ENCODE measurements around the gene TLCD3A.
"Not testable (repeated sequence)": the region's sequence is repeated elsewhere in the genome, so short reads cannot be mapped to it uniquely, and the experiment has no call there.

TLCD3A gene

DNA sequence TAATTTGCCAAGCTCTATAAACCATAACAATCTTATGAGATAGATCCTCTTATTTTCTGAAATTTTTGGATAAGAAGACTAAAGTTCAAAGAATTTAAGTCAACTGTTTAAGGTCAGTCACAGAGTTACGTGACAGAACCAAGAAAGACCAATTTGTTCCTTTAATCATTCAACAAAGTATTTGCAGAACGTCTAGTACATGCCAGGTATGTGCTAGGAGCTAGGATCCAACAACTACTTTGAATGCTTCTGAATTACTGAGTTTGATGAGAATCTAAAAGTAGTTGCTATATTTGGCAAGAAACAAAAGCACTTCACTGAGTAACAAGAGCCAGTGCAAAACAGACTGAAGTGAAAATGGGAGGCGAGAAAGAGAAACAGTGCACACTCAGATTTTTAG is 34.7 kb downstream of the TLCD3A start:
- H3K27ac ChIP-seq (ENCODE audit: low read length), result no peak overlapping the region
- no peak for DNase-seq (ENCODE audit: low read depth, low spot score)
- H3K4me3 ChIP-seq (ENCODE audit: low read length), result no peak overlapping the region
- peaks cover 16% of the 10 kb centered on the region for H3K36me3 ChIP-seq (ENCODE audit: control insufficient read depth, insufficient read depth, low read length)
- H3K9me3 ChIP-seq (ENCODE audit: control insufficient read depth, insufficient read depth, low read length), result no peaks in the 10 kb centered on the region
- WGBS (ENCODE audit: insufficient coverage, insufficient read length), result no CpG with 5 or more reads among the region's 3 CpGs
- H3K27me3 ChIP-seq (ENCODE audit: control insufficient read depth, insufficient read depth, low read length), result no peaks in the 10 kb centered on the region
- H3K4me1 ChIP-seq (ENCODE audit: control insufficient read depth, insufficient read depth, low read length), result no peaks in the 10 kb centered on the region

DNA sequence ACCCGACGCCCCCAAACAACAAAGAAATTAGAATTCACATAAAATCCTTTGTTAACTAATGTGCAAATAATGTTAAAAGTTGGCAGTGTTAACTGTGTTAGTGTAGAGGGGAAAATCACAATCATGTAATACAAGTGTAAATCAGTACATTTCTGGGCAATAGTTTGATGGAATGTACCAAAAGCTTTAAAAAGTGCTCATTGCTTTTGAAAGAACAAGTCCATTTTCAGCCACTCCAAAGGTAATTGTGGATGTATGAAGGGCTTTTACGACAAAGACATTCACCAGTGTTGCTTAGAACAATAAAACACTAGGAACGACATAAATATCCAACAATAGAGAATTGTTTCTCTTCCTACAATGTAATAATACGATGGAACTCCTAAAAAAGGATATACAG is 40.6 kb downstream of the TLCD3A start:
- Histone ChIP-seq H3K27me3 (ENCODE audit: control insufficient read depth, insufficient read depth, low read length) (no peaks in the 10 kb centered on the region), H3K9me3 (ENCODE audit: control insufficient read depth, insufficient read depth, low read length) (no peaks in the 10 kb centered on the region), H3K36me3 (ENCODE audit: control insufficient read depth, insufficient read depth, low read length) (peaks cover 16% of the 10 kb centered on the region), H3K27ac (ENCODE audit: low read length) (no peak overlapping the region), H3K4me3 (ENCODE audit: low read length) (no peak overlapping the region), H3K4me1 (ENCODE audit: control insufficient read depth, insufficient read depth, low read length) (no peaks in the 10 kb centered on the region)
- no peak for DNase-seq (ENCODE audit: low read depth, low spot score)
- WGBS (ENCODE audit: insufficient coverage, insufficient read length), result no CpG with 5 or more reads among the region's 5 CpGs

DNA sequence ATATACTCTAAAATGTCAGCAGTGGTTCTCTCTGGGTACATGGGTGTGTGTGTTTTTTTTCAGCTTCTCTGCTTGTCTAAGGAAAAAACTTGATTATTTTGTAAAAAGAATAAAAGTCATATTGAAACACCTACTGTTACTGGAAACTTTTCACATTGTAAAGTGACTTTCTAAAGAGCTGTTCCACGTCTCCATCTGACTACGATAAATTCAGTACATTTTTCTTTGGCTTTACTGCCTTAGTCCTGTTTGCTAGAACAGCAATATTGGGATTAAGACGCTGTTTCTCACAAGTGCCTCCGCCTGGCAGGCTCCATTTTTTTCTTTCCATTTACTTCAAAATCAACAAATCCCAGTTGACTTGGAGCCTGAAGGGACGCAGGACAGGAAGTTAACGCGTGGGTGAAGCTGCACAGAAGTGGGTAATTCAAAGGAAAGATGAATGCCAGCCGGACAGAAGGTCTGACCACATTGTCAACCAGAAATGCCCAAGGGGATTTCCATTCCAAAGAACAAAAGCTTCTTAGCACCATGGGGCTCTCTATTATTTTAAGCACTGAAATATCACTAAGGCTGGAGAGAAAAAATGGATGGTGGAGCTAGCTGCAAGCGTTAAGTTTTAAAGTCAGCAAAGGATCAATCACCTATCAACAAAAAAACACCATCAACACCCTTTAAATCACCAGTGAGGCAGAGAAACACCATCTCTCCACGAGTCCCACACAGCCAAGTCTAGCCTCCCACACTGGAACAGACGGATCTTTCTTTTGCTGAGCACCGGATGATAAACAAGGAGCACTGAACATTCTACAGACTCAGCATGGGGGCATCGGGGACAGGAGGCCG is 41.3 kb downstream of the TLCD3A start:
- WGBS (ENCODE audit: insufficient coverage, insufficient read length), result no CpG with 5 or more reads among the region's 14 CpGs
- no peaks in the 10 kb centered on the region for H3K4me1 ChIP-seq (ENCODE audit: control insufficient read depth, insufficient read depth, low read length)
- no peak overlapping the region for H3K27ac ChIP-seq (ENCODE audit: low read length)
- H3K36me3 ChIP-seq (ENCODE audit: control insufficient read depth, insufficient read depth, low read length), result peaks cover 16% of the 10 kb centered on the region
- H3K27me3 ChIP-seq (ENCODE audit: control insufficient read depth, insufficient read depth, low read length), result no peaks in the 10 kb centered on the region
- H3K9me3 ChIP-seq (ENCODE audit: control insufficient read depth, insufficient read depth, low read length), result no peaks in the 10 kb centered on the region
- no peak overlapping the region for H3K4me3 ChIP-seq (ENCODE audit: low read length)
- no peak for DNase-seq (ENCODE audit: low read depth, low spot score)

DNA sequence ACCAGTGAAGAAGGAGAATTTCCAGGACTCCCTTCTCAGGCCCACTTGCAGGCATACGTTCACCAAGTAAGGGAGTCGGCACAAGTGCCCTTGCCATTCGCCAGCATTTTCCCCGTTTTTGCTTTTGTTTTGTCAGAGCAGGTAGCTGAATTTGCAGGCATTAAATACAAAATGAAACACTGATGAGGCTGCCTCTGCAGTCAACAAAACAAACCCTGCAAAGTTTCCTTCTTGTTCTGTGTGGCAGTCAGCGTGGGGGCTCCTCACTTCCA is 41.9 kb downstream of the TLCD3A start:
- Histone ChIP-seq H3K4me1 (ENCODE audit: control insufficient read depth, insufficient read depth, low read length) (no peaks in the 10 kb centered on the region), H3K4me3 (ENCODE audit: low read length) (no peak overlapping the region), H3K36me3 (ENCODE audit: control insufficient read depth, insufficient read depth, low read length) (peaks cover 16% of the 10 kb centered on the region), H3K9me3 (ENCODE audit: control insufficient read depth, insufficient read depth, low read length) (no peaks in the 10 kb centered on the region), H3K27me3 (ENCODE audit: control insufficient read depth, insufficient read depth, low read length) (no peaks in the 10 kb centered on the region), H3K27ac (ENCODE audit: low read length) (no peak overlapping the region)
- WGBS (ENCODE audit: insufficient coverage, insufficient read length), result no CpG with 5 or more reads among the region's 5 CpGs
- no peak for DNase-seq (ENCODE audit: low read depth, low spot score)

DNA sequence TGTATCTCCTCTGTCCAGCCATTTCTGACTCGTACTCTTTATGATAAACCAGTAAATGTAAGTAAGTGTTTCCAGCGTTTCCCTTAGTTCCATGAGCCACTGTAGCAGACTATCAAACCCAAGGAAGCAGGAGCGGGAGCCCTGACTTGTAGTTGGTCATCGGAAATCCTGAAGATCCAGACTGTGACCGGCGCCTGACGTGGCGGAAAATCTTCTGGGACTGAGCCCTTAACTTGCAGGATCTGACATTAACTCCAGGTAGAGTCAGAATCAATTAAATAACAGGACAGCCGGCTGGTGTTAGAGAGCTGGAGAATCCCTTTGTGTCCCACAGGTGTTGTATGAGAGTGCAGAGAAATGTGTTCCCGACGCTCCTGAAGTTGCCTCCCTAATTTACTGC is 45.7 kb downstream of the TLCD3A start:
- DNase-seq (ENCODE audit: low read depth, low spot score), result no peak
- Histone ChIP-seq H3K9me3 (ENCODE audit: control insufficient read depth, insufficient read depth, low read length) (no peaks in the 10 kb centered on the region), H3K4me1 (ENCODE audit: control insufficient read depth, insufficient read depth, low read length) (peaks cover 2% of the 10 kb centered on the region; the same call in 1 of the 2 replicates), H3K4me3 (ENCODE audit: low read length) (no peak overlapping the region), H3K36me3 (ENCODE audit: control insufficient read depth, insufficient read depth, low read length) (peaks cover 6% of the 10 kb centered on the region; the same call in 1 of the 2 replicates), H3K27me3 (ENCODE audit: control insufficient read depth, insufficient read depth, low read length) (no peaks in the 10 kb centered on the region), H3K27ac (ENCODE audit: low read length) (no peak overlapping the region)
- WGBS (ENCODE audit: insufficient coverage, insufficient read length), result no CpG with 5 or more reads among the region's 11 CpGs

DNA sequence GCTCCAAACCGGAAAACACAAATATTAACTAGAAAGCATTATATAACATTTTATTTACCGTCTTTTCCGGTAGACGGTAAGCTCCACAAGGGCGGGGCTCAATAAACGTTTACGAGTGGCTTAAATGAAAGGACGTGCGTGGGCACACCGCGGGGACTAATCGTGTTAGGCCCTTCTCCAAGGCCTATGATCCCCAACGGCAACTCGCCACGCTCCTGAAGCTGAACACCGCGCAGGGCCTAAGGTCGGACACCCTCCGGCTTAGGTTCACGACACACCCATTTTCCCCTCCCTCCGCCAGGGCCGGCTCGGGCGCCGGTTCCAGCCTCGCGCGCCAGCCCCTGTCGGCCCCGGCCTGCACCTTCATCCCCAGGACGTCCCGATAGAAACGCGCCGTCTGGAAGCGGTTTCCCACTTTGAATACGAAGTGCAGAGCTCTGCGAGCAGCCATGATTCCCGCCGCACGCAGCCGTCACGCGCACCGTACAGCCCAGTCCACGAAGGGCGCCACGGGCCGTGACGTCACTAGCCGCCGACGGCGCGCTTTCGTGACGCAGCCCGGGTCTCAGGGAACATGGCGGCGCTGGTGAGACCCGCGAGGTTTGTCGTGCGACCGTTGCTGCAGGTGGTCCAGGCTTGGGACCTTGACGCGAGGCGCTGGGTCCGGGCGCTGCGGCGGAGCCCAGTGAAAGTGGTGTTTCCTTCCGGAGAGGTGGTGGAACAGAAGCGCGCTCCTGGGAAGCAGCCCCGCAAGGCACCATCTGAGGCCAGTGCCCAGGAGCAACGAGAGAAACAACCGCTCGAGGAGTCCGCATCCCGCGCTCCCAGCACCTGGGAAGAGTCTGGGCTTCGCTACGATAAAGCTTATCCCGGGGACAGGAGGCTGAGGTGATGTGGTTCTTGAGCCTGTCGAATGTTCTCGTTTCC is 49.7 kb downstream of the TLCD3A start, which contains the start of the genes GLOD4 and MRM3:
GLOD4 (minus strand) TSS at position 476 of the 927 bp plus-strand sequence; CDS start at position 451, 25 bp downstream.
MRM3 (plus strand) TSS at position 549 of the 927 bp plus-strand sequence; CDS start at position 575, 26 bp downstream.
- Histone ChIP-seq H3K9me3 (ENCODE audit: control insufficient read depth, insufficient read depth, low read length) (no peaks in the 10 kb centered on the region), H3K27ac (ENCODE audit: low read length) (no peak within 1 kb of the TSS), H3K36me3 (ENCODE audit: control insufficient read depth, insufficient read depth, low read length) (no peaks in the 10 kb centered on the region), H3K4me1 (ENCODE audit: control insufficient read depth, insufficient read depth, low read length) (peaks cover 2% of the 10 kb centered on the region; the same call in 1 of the 2 replicates), H3K4me3 (ENCODE audit: low read length) (peak within 1 kb of the TSS; percentile 67), H3K27me3 (ENCODE audit: control insufficient read depth, insufficient read depth, low read length) (no peaks in the 10 kb centered on the region)
- peak; percentile 77 for DNase-seq (ENCODE audit: low read depth, low spot score)
- no CpG with 5 or more reads among the region's 87 CpGs for WGBS (ENCODE audit: insufficient coverage, insufficient read length)

DNA sequence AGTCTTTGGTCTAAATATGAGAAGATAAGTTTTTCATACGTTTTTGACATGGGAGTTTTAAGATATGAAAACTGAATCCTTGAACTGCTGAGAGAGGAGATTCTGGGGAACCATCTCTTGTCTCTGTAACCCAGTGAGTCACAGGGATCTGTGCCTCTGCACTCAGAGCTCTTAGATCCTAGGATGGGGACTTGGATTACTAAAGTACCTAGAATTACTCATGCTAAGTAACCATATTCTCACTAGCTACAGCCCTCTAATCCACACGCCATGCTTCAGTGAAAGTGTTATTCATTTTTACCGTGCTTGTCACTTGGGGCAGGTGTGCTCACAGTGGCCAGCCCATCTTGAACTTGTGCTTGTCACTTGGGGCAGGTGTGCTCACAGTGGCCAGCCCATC is 51.7 kb downstream of the TLCD3A start:
- peaks cover 2% of the 10 kb centered on the region; the same call in 1 of the 2 replicates for H3K4me1 ChIP-seq (ENCODE audit: control insufficient read depth, insufficient read depth, low read length)
- no peaks in the 10 kb centered on the region for H3K36me3 ChIP-seq (ENCODE audit: control insufficient read depth, insufficient read depth, low read length)
- no peaks in the 10 kb centered on the region for H3K27me3 ChIP-seq (ENCODE audit: control insufficient read depth, insufficient read depth, low read length)
- no CpG with 5 or more reads among the region's 3 CpGs for WGBS (ENCODE audit: insufficient coverage, insufficient read length)
- no peak for DNase-seq (ENCODE audit: low read depth, low spot score)
- no peaks in the 10 kb centered on the region for H3K9me3 ChIP-seq (ENCODE audit: control insufficient read depth, insufficient read depth, low read length)
- H3K4me3 ChIP-seq (ENCODE audit: low read length), result no peak overlapping the region
- H3K27ac ChIP-seq (ENCODE audit: low read length), result no peak overlapping the region

DNA sequence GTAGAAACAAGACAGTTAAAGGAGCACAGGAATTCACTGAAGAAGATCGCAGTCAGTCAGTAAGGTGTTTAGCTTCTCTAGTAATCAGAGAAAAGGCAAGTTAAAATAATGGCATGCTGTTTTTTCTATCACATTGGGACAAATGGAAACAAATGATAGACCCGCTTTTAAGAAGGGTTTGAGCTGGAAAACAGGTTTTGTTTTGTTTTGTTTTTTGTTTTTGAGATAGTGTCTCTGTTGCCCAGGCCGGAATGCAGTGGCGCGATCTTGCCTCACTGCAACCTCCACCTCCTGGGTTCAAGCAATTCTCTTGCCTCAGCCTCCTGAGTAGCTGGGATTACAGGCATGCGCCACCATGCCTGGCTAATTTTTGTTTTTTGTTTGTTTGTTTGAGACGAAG is 53.5 kb downstream of the TLCD3A start:
- not testable (repeated sequence) for H3K36me3 ChIP-seq (ENCODE audit: control insufficient read depth, insufficient read depth, low read length); H3K27me3 ChIP-seq (ENCODE audit: control insufficient read depth, insufficient read depth, low read length); H3K9me3 ChIP-seq (ENCODE audit: control insufficient read depth, insufficient read depth, low read length); H3K27ac ChIP-seq (ENCODE audit: low read length); DNase-seq (ENCODE audit: low read depth, low spot score); H3K4me1 ChIP-seq (ENCODE audit: control insufficient read depth, insufficient read depth, low read length); H3K4me3 ChIP-seq (ENCODE audit: low read length)
- WGBS (ENCODE audit: insufficient coverage, insufficient read length), result no CpG with 5 or more reads among the region's 7 CpGs

DNA sequence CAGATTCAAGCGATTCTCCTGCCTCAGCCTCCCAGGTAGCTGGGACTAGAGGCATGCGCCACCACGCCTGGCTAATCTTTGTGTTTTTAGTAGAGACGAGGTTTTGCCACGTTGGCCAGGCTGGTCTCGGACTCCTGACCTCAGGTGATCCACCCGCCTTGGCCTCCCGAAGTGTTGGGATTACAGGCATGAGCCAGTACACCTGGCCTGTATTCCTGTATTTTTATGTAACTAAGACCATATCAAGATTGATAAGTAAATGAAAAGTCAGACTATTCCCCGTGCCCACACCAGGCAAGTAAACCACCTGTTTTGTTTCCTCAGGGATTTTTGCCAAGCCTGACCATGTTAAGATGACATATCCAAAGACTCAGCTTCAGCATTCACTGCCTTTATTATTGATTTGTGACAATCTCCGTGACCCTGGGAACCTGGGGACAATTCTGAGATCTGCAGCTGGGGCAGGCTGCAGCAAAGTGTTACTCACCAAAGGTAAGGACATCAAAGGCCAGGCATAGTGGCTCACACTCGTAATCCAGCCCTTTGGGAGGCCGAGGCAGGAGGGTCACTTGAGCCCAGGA is 55.3 kb downstream of the TLCD3A start:
- peaks cover 11% of the 10 kb centered on the region for H3K36me3 ChIP-seq (ENCODE audit: control insufficient read depth, insufficient read depth, low read length)
- peaks cover 2% of the 10 kb centered on the region; the same call in 1 of the 2 replicates for H3K4me1 ChIP-seq (ENCODE audit: control insufficient read depth, insufficient read depth, low read length)
- WGBS (ENCODE audit: insufficient coverage, insufficient read length), result no CpG with 5 or more reads among the region's 12 CpGs
- H3K27ac ChIP-seq (ENCODE audit: low read length), result no peak overlapping the region
- H3K27me3 ChIP-seq (ENCODE audit: control insufficient read depth, insufficient read depth, low read length), result no peaks in the 10 kb centered on the region
- H3K4me3 ChIP-seq (ENCODE audit: low read length), result no peak overlapping the region
- DNase-seq (ENCODE audit: low read depth, low spot score), result no peak
- no peaks in the 10 kb centered on the region for H3K9me3 ChIP-seq (ENCODE audit: control insufficient read depth, insufficient read depth, low read length)

DNA sequence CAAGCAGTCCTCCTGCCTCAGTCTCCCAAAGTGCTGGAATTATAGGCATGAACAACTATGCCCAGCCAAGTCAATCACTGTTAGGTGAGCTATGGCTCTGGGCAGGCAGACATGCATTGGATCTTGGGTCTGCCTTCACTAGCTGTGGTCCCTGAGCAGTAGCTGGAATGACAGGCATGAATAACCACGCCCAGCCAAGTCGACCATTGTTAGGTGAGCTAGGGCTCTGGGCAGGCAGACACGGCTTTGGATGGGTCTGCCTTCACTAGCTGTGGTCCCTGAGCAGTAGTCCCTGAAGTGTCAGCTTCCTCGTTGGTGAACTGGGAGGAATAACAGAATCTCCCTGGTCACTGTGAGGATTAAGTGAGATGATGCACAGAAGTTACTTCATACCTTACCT is 56.2 kb downstream of the TLCD3A start:
- WGBS (ENCODE audit: insufficient coverage, insufficient read length), result no CpG with 5 or more reads among the region's 4 CpGs
- H3K27ac ChIP-seq (ENCODE audit: low read length), result no peak overlapping the region

More for the DNA sequence above, 56.2 kb downstream of the TLCD3A start:
- Histone ChIP-seq H3K4me3 (ENCODE audit: low read length) (no peak overlapping the region), H3K9me3 (ENCODE audit: control insufficient read depth, insufficient read depth, low read length) (no peaks in the 10 kb centered on the region), H3K27me3 (ENCODE audit: control insufficient read depth, insufficient read depth, low read length) (no peaks in the 10 kb centered on the region), H3K4me1 (ENCODE audit: control insufficient read depth, insufficient read depth, low read length) (no peaks in the 10 kb centered on the region), H3K36me3 (ENCODE audit: control insufficient read depth, insufficient read depth, low read length) (peaks cover 11% of the 10 kb centered on the region)
- no peak for DNase-seq (ENCODE audit: low read depth, low spot score)

All from iPS DF 6.9 (cell line).